ENCODE measurements around the gene SPATA16.

DNA sequence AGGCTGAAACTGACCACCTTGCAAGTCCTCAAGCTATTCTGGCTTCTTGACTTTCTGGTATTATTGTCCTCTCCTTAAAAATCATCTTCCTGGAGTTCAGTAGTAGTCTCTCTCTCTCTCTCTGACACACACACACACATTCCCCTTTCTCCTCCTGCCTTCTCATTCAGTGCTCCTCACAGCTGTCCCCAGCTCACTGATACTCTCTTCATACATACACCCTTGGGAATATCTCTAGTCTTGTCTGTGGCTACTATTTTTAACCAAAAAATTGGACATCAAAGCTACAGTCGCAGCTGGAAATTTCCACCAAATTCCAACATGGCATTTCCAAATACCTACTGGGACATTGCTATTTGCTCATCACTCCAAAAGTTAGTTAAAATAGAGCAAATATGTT, 211.6 kb downstream of the SPATA16 start:
- TF ChIP-seq, protein P1, sequence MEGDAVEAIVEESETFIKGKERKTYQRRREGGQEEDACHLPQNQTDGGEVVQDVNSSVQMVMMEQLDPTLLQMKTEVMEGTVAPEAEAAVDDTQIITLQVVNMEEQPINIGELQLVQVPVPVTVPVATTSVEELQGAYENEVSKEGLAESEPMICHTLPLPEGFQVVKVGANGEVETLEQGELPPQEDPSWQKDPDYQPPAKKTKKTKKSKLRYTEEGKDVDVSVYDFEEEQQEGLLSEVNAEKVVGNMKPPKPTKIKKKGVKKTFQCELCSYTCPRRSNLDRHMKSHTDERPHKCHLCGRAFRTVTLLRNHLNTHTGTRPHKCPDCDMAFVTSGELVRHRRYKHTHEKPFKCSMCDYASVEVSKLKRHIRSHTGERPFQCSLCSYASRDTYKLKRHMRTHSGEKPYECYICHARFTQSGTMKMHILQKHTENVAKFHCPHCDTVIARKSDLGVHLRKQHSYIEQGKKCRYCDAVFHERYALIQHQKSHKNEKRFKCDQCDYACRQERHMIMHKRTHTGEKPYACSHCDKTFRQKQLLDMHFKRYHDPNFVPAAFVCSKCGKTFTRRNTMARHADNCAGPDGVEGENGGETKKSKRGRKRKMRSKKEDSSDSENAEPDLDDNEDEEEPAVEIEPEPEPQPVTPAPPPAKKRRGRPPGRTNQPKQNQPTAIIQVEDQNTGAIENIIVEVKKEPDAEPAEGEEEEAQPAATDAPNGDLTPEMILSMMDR (IDR thresholded peaks at IDR 0.05) = no peak
- no peak for TF ChIP-seq POLR2A (IDR thresholded peaks at IDR 0.05)

Data from testis (tissue), 2 donors.